ENCODE data around the gene ACTN4.
"Not testable (repeated sequence)": the region's sequence is repeated elsewhere in the genome, so short reads cannot be mapped to it uniquely, and the experiment has no call there.

ACTN4 gene

DNA sequence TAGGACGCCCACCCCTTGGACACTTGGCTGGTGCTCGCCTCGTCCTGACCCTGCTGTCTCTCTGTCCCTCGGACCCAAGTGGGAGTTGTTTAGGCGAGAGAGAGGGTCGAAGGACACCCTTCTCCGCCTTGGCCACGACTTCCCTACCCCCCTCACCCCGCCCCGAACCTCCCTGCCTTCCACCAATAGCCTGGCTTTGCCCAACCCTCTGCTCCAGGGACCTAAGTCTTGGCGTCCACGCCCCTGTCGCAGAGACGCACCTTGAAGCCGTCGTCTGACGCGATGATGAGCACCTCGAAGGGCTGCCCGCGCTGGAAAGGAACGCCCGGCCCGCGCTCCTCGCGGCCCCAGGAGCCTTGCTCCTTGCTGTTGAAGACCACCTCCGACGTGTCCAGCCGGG is 124.1 kb downstream of the ACTN4 start:
- not testable (repeated sequence) for DNase-seq

DNA sequence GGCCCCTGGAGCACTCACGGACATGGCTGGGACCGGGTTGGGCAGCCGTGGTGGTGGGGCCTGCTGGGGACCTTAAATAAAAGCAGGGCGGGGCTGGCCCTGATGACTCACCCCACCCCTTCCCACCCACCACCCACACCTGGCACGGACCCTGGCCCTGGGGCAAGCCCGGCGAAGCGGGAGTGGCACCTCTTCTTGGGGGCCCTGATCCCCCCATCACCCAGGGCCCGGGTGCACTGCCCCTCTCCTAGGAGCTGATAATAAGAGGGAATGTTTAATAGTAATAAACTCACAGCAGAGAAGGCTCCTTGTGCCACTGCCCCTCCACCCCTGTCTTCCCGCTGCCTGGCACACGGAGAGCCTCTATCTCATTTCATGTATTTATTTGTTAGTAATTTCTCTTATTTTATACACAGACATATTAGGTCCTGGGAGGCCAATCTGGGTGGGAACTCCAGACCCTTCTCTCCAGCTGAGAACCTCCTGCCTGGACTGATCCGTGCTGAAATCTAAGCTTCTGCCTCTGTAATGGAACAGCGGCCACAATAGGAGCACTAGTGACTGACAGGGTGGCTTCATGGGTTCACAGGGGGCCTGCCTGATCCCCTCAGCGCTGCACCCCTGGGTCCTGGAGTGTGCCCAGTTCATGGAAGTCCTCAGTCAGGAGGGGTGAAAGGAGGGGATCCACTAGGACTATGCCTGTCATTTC is 126.2 kb downstream of the ACTN4 start, which contains the start of gene LGALS7:
LGALS7 (minus strand) TSS at position 49 of the 709 bp plus-strand sequence; CDS start at position 24, 25 bp downstream.
- no peak for DNase-seq

DNA sequence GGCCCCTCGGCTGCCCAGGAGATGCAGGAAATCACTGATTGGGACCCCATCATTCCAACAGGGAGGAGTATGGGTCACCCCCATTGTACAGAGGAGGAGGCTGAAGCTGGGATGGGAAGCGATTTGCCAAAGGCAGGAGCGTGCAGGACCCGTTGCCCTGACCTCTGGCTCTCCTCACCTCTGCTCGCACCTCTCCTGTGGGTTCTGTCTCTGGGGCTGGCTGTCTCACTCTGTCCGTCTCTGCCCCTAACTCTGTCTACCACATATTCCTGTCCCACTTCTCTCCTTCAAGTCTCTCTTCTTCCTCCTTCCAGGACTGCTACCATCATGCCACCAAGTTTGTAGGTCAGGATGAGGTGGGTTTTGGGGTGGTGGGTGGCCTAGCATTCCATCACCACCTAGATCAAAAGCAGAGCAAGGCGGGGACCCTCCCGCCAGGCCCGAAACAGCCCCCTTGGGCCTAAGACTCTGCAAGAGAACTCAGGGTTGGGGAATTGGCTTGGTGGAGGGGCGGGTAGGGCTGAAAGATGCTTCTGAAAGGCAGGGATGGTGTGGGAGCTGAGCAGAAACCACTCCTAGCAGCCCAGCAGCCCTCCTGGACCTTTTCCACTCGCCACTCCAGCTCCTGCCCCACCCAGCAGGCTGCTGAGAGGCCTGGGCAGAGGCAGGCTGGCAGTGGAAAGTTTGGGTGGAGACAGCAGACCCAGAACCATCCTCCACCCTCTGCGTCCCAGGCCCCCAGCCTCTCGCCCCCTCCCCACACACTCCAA is 126.9 kb downstream of the ACTN4 start:
- DNase-seq = no peak

DNA sequence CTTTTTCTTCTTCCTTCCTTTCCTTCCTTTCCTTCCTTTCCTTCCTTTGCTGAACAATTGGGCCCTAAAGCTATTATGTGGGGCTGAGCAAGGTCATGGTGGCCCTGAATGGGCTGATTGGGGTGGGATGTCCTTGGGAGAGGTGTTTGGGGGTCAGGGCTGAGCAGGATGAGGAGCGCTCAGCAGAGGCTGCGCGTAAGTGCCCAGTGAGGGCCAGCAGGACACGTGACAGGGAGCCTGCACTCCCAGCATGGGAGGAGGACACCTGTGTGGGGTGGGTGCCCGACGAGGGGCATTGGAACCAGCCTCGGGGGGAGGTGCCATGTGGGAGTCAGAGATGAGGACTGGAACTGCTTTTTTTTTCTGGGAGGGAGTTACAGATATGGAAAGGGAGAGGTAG is 131.3 kb downstream of the ACTN4 start:
- no peak for DNase-seq

DNA sequence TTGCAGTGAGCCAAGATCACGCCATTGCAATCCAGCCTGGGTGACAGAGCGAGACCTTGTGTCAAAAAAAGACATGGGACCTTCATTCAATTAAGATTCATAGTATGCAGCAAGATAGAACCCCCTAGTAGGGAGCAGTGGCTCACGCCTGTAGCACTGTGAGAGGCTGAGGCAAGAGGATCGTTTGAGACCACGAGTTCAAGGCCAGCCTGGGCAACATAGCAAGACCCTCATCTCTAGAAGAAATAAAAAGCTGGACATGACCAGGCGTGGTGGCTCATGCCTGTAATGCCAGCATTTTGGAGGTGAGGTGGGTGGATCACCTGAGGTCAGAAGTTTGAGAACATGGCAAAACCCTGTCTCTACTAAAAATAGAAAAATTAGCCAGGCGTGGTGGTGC is 133.0 kb downstream of the ACTN4 start:
- no peak for DNase-seq

DNA sequence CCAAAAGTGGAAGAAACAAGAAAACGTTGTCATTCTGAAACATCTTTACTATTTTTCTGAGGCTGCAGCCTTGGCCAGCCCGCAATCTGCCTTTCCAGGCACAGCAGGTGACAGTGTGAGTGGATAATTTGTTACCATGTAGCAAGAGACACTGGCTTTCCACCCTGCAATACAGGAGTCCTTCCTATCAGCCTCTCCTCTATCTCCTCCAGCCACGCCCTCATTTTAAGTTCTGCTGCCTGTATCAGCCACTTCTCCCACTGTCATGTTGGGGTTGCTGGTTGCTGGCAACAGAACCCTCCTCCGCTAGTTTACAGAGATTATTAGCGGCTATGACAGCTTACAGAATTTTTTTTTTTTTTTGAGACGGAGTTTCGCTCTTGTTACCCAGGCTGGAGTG is 133.6 kb downstream of the ACTN4 start:
- no peak for DNase-seq
